ENCODE data around the gene EDC3.
"Not testable (repeated sequence)": the region's sequence is repeated elsewhere in the genome, so short reads cannot be mapped to it uniquely, and the experiment has no call there.

The EDC3 gene

GRCh38 chr15:74695597-74696397, at the start of gene EDC3:
EDC3 (minus strand) TSS chr15:74696024; CDS start chr15:74675124, 20,900 bp downstream.
- in situ Hi-C loops (cut with HindIII; ENCODE audit: low pct_ligation_motif_present, low pct_unique_long_range_greater_than_20kb, low sequenced_read_pairs): no loop called here
- DNase-seq: peak; percentile 80

DNA sequence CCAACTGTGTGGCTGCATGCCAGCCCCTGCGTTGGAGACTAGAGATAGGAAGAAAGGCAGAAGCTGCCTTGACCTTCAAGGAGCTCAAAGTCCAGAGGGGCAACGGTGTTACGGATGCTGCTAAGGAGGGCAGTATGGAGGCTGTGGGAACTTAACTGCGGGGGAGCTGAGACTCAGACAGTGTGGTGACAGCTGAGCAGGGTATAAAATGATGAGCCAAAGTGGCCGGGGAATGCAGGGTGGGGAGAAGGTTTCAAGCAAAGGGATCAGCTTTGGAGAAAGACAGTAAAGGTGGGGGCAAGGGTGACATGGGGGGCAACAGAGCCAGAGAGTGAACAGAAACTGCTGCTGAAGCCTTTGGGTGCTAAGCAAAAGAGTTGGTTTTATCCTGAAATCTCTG, 46.6 kb upstream of the EDC3 start:
- no peak for DNase-seq
- in situ Hi-C loops (cut with HindIII; ENCODE audit: low pct_ligation_motif_present, low pct_unique_long_range_greater_than_20kb, low sequenced_read_pairs): no loop called here

DNA sequence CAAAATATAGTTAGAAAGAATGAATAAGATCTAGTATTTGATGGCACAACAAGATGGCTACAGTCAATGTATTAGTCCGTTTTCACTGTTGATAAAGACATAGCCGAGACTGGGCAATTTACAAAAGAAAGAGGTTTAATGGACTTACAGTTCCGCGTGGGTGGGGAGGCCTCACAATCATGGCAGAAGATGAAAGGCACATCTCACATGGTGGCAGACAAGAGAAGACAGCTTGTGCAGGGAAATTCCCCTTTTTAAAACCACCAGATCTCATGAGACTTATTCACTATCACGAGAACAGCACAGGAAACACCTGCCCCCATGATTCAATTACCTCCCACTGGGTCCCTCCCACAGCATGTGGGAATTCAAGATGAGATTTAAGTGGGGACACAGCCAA, 42.4 kb upstream of the EDC3 start:
- in situ Hi-C loops (cut with HindIII; ENCODE audit: low pct_ligation_motif_present, low pct_unique_long_range_greater_than_20kb, low sequenced_read_pairs); DNase-seq: not testable (repeated sequence)

DNA sequence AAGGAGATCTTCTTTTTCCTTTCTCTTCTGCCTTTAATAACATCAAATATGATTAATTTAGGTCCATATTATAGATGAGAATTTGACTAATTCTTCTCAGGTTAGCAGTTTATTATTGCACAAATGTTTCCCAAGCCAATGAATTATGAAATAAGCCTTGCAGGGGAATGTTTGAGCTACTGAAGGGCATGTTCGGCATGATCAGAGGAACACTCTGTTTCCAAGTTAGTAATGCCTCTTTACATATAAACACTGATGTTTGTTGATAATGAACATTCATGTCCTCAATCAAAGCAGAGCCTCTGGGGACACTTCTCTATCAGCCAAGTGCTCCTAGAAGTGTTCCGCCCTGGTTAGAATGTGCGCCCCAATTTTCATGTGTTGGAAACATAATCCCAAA, 39.5 kb upstream of the EDC3 start:
- DNase-seq: no peak
- in situ Hi-C loops (cut with HindIII; ENCODE audit: low pct_ligation_motif_present, low pct_unique_long_range_greater_than_20kb, low sequenced_read_pairs): no loop called here

DNA sequence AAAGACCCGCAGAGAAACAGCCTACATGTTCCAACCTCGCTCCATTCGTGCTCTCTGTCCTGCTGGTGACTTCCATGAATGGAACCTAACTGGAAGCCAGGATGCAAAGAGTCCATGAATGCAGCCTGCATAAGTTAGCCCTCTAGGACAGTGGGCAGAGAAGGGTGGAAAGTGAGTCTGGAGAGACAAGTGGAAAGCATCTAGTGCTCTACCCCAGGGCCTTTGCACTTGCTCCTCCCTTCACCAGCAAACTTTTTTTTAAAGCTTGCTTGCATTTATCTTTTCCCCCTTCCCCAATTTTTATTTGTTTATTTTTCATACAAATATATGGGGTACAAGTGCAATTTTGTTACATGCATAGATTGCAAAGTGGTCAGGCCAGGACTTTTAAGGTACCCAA, 37.4 kb upstream of the EDC3 start:
- in situ Hi-C loops (cut with HindIII; ENCODE audit: low pct_ligation_motif_present, low pct_unique_long_range_greater_than_20kb, low sequenced_read_pairs): no loop called here

GRCh38 chr15:74732846-74733245, 37.0 kb upstream of the EDC3 start:
- in situ Hi-C loops (cut with HindIII; ENCODE audit: low pct_ligation_motif_present, low pct_unique_long_range_greater_than_20kb, low sequenced_read_pairs): no loop called here
- no peak for DNase-seq

More for the DNA sequence above, 37.4 kb upstream of the EDC3 start:
- DNase-seq: no peak

GRCh38 chr15:74730619-74731316, 34.9 kb upstream of the EDC3 start:
- no peak for DNase-seq
- in situ Hi-C loops (cut with HindIII; ENCODE audit: low pct_ligation_motif_present, low pct_unique_long_range_greater_than_20kb, low sequenced_read_pairs): no loop called here

DNA sequence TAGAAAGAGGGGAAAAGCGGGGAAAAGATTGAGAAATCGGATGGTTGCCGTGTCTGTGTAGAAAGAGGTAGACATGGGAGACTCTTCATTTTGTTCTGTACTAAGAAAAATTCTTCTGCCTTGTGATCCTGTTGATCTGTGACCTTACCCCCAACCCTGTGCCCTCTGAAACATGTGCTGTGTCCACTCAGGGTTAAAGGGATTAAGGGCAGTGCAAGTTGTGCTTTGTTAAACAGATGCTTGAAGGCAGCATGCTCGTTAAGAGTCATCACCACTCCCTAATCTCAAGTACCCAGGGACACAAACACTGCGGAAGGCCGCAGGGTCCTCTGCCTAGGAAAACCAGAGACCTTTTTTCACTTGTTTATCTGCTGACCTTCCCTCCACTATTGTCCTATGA, 33.5 kb upstream of the EDC3 start:
- DNase-seq; in situ Hi-C loops (cut with HindIII; ENCODE audit: low pct_ligation_motif_present, low pct_unique_long_range_greater_than_20kb, low sequenced_read_pairs): not testable (repeated sequence)

DNA sequence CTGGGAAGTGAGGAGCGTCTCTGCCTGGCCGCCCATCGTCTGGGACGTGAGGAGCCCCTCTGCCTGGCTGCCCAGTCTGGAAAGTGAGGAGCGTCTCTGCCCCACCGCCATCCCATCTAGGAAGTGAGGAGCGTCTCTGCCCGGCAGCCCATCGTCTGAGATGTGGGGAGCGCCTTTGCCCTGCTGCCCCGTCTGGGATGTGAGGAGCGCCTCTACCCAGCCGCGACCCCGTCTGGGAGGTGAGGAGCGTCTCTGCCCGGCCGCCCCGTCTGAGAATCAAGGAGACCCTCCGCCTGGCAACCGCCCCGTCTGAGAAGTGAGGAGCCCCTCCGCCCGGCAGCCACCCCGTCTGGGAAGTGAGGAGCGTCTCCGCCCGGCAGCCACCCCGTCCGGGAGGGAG, 32.9 kb upstream of the EDC3 start:
- DNase-seq; in situ Hi-C loops (cut with HindIII; ENCODE audit: low pct_ligation_motif_present, low pct_unique_long_range_greater_than_20kb, low sequenced_read_pairs): not testable (repeated sequence)

DNA sequence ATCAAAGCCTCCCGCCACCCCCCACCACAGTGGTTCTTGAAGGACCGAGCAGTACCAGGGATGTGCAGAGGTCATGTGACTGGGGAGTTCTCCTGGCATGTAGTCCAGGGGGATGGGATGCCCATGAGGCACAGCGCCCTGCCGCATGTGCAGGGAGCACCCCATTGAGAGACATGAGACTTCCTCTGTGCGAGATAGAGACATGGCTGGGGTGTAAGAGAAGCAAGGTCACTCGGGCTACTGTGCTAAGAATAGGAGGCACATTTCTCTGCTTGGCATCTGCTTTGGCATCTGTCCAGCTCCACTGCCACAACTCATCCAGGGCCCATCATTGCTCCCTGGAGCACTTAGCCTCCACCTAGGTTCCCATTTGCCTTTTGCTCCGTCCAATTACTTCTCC, 31.9 kb upstream of the EDC3 start:
- no peak for DNase-seq
- in situ Hi-C loops (cut with HindIII; ENCODE audit: low pct_ligation_motif_present, low pct_unique_long_range_greater_than_20kb, low sequenced_read_pairs): no loop called here

- in situ Hi-C loops (cut with HindIII; ENCODE audit: low pct_ligation_motif_present, low pct_unique_long_range_greater_than_20kb, low sequenced_read_pairs): no loop called here
- no peak for DNase-seq
Measured at GRCh38 chr15:74726774-74727164, 30.9 kb upstream of the EDC3 start.

GRCh38 chr15:74725845-74726773, 30.3 kb upstream of the EDC3 start:
- peak; percentile 38 for DNase-seq
- in situ Hi-C loops (cut with HindIII; ENCODE audit: low pct_ligation_motif_present, low pct_unique_long_range_greater_than_20kb, low sequenced_read_pairs): no loop called here

GRCh38 chr15:74725225-74725774, 29.5 kb upstream of the EDC3 start, which contains the start of gene CYP1A1:
CYP1A1 (minus strand) TSS chr15:74725528; CDS start chr15:74723097, 2,431 bp downstream.
- DNase-seq: peak; percentile 31
- in situ Hi-C loops (cut with HindIII; ENCODE audit: low pct_ligation_motif_present, low pct_unique_long_range_greater_than_20kb, low sequenced_read_pairs): no loop called here

- in situ Hi-C loops (cut with HindIII; ENCODE audit: low pct_ligation_motif_present, low pct_unique_long_range_greater_than_20kb, low sequenced_read_pairs): no loop called here
- no peak for DNase-seq
Measured at GRCh38 chr15:74724570-74725224, 28.9 kb upstream of the EDC3 start.

GRCh38 chr15:74723754-74724334, 28.0 kb upstream of the EDC3 start:
- peak; percentile 68 for DNase-seq

GRCh38 chr15:74723187-74723586, 27.4 kb upstream of the EDC3 start:
- in situ Hi-C loops (cut with HindIII; ENCODE audit: low pct_ligation_motif_present, low pct_unique_long_range_greater_than_20kb, low sequenced_read_pairs): no loop called here
- DNase-seq: no peak

More at GRCh38 chr15:74723754-74724334, 28.0 kb upstream of the EDC3 start:
- in situ Hi-C loops (cut with HindIII; ENCODE audit: low pct_ligation_motif_present, low pct_unique_long_range_greater_than_20kb, low sequenced_read_pairs): no loop called here

DNA sequence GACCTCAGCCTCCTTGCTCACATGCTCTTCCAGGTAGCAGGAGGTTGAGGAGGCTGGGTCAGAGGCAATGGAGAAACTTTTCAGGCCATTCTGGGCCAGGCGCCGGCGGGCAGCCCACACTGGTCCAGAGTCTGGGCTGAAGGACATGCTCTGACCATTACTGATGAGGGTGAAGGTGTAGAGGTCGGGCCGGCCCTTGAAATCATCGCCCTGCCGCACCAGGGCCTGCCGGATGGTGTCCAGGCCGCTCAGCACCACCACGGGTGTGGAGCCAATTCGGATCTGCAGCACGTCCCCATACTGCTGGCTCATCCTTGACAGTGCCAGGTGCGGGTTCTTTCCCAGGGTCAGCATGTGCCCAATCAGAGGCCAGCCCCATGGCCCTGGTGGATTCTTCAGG, 26.8 kb upstream of the EDC3 start:
- in situ Hi-C loops (cut with HindIII; ENCODE audit: low pct_ligation_motif_present, low pct_unique_long_range_greater_than_20kb, low sequenced_read_pairs): no loop called here
- no peak for DNase-seq

DNA sequence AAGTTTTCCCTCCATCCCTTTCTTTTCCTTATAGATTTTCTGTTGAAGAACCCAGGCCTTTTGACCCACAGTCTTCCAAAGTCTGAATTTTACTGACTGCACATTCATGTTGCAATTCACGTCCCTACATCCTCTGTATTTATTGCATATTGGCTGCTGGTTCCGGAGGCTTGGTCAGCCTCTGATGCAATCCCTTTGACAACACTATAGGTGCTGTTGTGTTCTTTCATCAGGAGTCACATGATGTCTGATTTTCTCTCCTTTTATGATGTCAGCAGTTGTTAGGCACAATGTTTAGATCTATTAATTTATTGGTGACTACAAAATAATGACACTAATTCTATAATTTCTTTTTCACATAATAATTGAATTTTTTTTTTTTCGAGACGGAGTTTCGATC, 20.8 kb upstream of the EDC3 start:
- in situ Hi-C loops (cut with HindIII; ENCODE audit: low pct_ligation_motif_present, low pct_unique_long_range_greater_than_20kb, low sequenced_read_pairs): no loop called here
- DNase-seq: no peak

All from ACHN (cell line).